Mucosa of descending colon (tissue), 3 donors: ENCODE data around the gene LRRC49. TPM values are rescaled to one million over a fixed set of nuclear protein-coding genes. Genes with fewer than 3 reads are reported as not detected.
"Not testable (repeated sequence)": the region's sequence is repeated elsewhere in the genome, so short reads cannot be mapped to it uniquely, and the experiment has no call there.

Source experiments
- ATAC-seq: fragments of 200-7000 bp; cut with Tn5 transposase; one replicate; pipeline ENCODE4 v1.9.1; 2020; ENCODE audit warnings: mild to moderate bottlenecking, moderate library complexity
- DNase-seq, 3 donors: peaks; one replicate each; pipeline ENCODE4 v3.0.0-alpha.2; 2020
- H3K36me3 ChIP-seq: fragments of 200-600 bp; one replicate; pipeline ENCODE4 v1.8.0; 2021; ENCODE audit warnings: low read depth, mild to moderate bottlenecking
- H3K4me1 ChIP-seq: fragments of 200-600 bp; one replicate; pipeline ENCODE4 v1.8.0; 2021; ENCODE audit warnings: low read depth, mild to moderate bottlenecking
- H3K4me3 ChIP-seq: fragments of 200-600 bp; one replicate; pipeline ENCODE4 v1.8.0; 2021; ENCODE audit warnings: mild to moderate bottlenecking
- H3K9me3 ChIP-seq: fragments of 200-600 bp; one replicate; pipeline ENCODE4 v1.8.0; 2021; ENCODE audit warnings: mild to moderate bottlenecking
- intact Hi-C, 2 donors: fragments of 100-400 bp; cut with DNase I in 1 of 2; cut with micrococcal nuclease in 1 of 2; formaldehyde crosslinking; loops; one replicate each; pipeline versions ENCODE4 v1.11.0 to v1.11.1; 2022; cut with DNase I, micrococcal nuclease
- total RNA-seq, 3 donors: library from RNA; stranded (reverse); fragmentation: NEBNext Ultra II Directional in 2 of 3; extraction: Animal tissue kit (Norgen Biotek cat#: 25700) in 2 of 3; gene quantifications; one replicate each; pipeline versions ENCODE4 v1.2.1 to v1.2.4, GENCODE V29; 2021 to 2023
- TF ChIP-seq, protein P1 (sequence below): fragments of 200-600 bp; IDR thresholded peaks from one replicate; pipeline ENCODE4 v1.8.0; 2022; ENCODE audit warnings: antibody characterized with exemption, mild to moderate bottlenecking
- donor health status: DM: no; HTN: no; CAD: no; lungs with moderate emphysema.
- donor health status: DM: no; HTN: no; CAD: no.
- donor health status: DM: no; HTN: yes; CAD: no.

LRRC49 gene
- total RNA-seq, 3 donors from 2014 or later: 2.7 to 5.7 (median 4.7) TPM

DNA sequence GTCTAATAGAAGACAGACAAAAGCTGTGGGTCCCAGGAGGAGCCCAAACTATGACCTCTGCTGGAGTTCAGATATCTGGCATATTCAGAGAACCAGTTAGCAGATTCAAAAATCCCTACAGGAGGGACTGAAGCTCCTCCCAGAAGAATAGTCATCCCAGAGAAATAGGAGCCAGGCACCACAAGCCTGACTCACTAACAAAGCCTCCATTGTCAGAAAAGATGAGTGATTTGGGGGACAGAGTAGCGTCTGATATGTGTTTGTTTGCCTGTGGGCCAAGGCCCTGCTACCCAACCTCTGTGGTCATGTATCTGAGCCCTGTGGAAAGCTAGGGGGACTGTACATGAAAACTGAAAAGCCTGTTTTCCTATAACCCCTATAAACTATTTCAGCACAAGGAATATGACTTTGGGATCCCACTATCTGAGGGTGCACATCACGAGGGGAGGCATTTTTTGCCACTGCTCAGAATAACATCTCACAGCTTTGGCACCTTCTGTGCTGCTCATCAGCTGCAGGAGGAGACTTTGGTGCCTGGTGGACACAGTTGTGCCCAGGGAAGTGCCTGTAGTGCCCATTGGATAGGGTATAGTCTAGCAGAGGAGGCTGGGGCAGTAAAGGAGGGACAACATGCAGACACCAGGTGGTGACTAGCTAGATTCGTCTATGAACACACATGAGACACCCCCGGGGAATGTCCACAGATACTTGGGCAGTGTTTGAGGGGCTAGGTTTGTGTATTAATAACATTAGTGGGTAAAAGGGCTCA is 29.0 kb upstream of the LRRC49 start:
- DNase-seq (no peak), ATAC-seq (no peak)
- intact Hi-C loops: no loop called here
- TF ChIP-seq, protein P1, sequence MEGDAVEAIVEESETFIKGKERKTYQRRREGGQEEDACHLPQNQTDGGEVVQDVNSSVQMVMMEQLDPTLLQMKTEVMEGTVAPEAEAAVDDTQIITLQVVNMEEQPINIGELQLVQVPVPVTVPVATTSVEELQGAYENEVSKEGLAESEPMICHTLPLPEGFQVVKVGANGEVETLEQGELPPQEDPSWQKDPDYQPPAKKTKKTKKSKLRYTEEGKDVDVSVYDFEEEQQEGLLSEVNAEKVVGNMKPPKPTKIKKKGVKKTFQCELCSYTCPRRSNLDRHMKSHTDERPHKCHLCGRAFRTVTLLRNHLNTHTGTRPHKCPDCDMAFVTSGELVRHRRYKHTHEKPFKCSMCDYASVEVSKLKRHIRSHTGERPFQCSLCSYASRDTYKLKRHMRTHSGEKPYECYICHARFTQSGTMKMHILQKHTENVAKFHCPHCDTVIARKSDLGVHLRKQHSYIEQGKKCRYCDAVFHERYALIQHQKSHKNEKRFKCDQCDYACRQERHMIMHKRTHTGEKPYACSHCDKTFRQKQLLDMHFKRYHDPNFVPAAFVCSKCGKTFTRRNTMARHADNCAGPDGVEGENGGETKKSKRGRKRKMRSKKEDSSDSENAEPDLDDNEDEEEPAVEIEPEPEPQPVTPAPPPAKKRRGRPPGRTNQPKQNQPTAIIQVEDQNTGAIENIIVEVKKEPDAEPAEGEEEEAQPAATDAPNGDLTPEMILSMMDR: no peak
- H3K36me3 ChIP-seq: no peaks in the 10 kb centered on the region
- H3K4me3 ChIP-seq: no peak overlapping the region
- H3K4me1 ChIP-seq: no peaks in the 10 kb centered on the region
- no peaks in the 10 kb centered on the region for H3K9me3 ChIP-seq

DNA sequence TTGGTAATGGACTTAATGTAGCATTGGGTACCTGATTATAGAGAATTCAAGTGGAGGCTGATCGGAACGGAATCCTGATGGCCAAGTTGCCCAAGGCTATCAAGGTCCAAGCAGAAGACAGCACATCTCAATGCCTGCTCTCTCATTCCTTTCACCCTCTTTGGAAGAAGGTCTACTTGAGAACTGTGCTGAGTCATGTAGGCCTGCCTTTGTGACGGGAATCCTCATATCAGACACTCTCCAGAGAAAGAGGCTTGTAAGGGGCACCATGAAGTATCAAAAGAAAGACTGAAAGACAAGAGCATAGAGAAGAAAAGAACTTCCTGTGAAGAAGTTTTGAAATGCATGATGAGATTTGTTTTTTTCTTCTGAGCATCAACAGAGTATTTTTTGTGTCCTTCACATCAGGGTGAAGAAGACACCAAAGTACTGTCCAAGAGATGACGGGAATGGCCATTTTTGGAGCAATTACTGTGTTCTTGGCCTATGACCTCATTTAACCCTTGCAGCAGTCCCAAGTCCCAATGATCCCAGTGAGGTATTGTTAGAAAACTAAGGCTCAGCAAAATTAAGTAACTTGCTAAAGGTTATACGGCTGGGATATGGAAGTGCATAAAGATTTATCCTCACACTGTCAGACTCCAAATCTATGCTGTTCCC is 25.5 kb upstream of the LRRC49 start:
- H3K9me3 ChIP-seq: no peaks in the 10 kb centered on the region
- ATAC-seq (no peak), DNase-seq (no peak)
- no peak overlapping the region for H3K4me3 ChIP-seq
- H3K4me1 ChIP-seq: no peaks in the 10 kb centered on the region
- TF ChIP-seq, protein P1: no peak
- no peaks in the 10 kb centered on the region for H3K36me3 ChIP-seq
- intact Hi-C loops: no loop called here

DNA sequence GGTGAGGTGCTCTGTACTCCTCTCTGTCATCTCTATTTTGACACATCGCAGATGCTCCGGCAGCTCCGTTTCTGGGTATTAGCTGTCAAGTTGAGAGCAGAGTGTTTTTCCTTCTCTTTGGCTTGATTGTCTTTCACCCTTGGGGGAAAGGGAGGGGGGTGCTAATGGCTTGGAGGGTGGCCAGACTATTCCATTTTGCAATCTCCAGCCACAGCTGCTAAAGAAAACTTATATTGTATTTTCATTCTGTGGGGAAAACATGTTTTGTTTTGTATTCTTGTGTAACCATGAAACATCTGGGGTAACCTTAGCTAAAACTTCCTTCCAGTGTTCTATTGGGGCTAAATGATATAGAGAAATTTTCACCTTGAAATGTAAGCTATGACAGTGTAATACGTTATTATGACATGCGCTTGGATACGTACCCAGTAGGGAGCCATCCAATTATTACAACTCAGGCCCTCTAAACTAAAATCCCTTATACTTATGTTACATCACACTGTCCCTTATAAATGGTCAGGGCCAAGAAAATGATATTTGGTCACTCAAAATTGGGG is 24.6 kb upstream of the LRRC49 start:
- no peak for ATAC-seq
- Histone ChIP-seq H3K9me3 (no peaks in the 10 kb centered on the region), H3K36me3 (no peaks in the 10 kb centered on the region), H3K4me3 (no peak overlapping the region), H3K4me1 (no peaks in the 10 kb centered on the region)
- intact Hi-C loops: no loop called here
- DNase-seq: peak in 1 of 3 donors; percentile 19
- TF ChIP-seq, protein P1: no peak

DNA sequence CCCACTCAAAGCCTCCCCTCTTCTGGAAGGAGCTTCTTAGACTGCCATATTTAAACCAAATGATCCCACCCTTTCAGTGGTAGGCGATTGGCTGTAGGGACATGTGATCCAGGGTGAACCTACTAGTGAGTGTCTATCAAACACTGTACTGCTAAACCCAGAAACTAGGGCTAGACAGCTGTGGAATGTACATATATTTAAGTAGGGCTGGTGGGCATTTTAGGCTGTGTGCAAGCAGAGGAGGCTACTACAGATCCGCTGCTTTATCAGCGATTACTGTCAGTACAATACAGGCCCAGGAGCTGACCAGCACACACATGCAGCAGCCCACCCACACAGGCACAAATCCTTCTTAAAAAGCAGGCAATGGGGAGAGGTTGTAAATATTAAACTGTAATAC is 23.3 kb upstream of the LRRC49 start:
- ATAC-seq (no peak), DNase-seq (no peak)
- H3K4me3 ChIP-seq: no peak overlapping the region
- no peaks in the 10 kb centered on the region for H3K9me3 ChIP-seq
- H3K4me1 ChIP-seq: no peaks in the 10 kb centered on the region
- intact Hi-C loops: no loop called here
- TF ChIP-seq, protein P1: no peak
- H3K36me3 ChIP-seq: no peaks in the 10 kb centered on the region

DNA sequence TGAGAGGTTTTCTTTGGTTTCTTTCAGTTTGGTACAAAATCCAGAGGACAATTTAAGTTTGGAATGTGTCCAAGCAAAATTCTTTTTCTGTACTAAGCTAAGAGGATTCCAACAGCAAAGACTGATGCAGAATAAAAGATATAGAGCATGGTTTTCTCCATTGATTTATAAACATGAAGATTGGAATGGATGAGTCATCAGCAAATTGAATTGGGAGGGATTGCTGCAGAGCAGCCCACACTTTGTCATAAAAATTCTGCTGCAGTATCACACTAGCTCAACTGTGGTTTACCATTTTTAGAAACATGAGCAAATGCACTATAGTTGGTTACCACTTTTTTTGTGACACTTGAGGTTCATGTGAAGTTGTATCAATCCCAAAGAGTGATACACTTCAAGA is 22.6 kb upstream of the LRRC49 start:
- H3K36me3 ChIP-seq: no peaks in the 10 kb centered on the region
- no peaks in the 10 kb centered on the region for H3K4me1 ChIP-seq
- intact Hi-C loops: no loop called here
- no peaks in the 10 kb centered on the region for H3K9me3 ChIP-seq
- ATAC-seq (no peak), DNase-seq (no peak)
- H3K4me3 ChIP-seq: no peak overlapping the region
- TF ChIP-seq, protein P1: no peak

DNA sequence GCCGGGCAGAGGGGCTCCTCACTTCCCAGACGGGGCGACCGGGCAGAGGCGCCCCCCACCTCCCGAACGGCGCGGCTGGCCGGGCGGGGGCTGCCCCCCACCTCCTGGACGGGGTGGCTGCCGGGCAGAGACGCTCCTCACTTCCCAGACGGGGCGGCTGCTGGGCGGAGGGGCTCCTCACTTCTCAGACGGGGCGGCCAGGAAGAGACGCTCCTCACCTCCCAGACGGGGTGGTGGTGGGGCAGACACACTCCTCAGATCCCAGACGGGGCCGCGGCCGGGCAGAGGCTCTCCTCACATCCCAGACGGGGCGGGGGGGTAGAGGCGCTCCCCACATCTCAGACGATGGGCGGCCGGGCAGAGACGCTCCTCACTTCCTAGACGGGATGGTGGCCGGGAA is 21.1 kb upstream of the LRRC49 start:
- intact Hi-C loops, H3K4me3 ChIP-seq, H3K36me3 ChIP-seq, H3K9me3 ChIP-seq, DNase-seq, H3K4me1 ChIP-seq, ATAC-seq: not testable (repeated sequence)
